ENCODE measurements around the gene TRPV3.
A peak's percentile ranks its signal among the peaks of the same experiment; 100 is the strongest.
"Not testable (repeated sequence)": the region's sequence is repeated elsewhere in the genome, so short reads cannot be mapped to it uniquely, and the experiment has no call there.

TRPV3 gene

GRCh38 chr17:3519472-3519871 is 38.1 kb downstream of the TRPV3 start:
- DNase-seq = not testable (repeated sequence)

- DNase-seq = no peak
These were observed 42.7 kb downstream of the TRPV3 start for GRCh38 chr17:3514873-3515272.

- DNase-seq = not testable (repeated sequence)
These were observed 43.4 kb downstream of the TRPV3 start for GRCh38 chr17:3514167-3514566.

- no peak for DNase-seq
These were observed 44.1 kb downstream of the TRPV3 start for GRCh38 chr17:3513305-3514035.

- no peak for DNase-seq
These were observed 45.0 kb downstream of the TRPV3 start for GRCh38 chr17:3512505-3513171.

- DNase-seq = no peak
These were observed 45.6 kb downstream of the TRPV3 start for GRCh38 chr17:3511852-3512504.

GRCh38 chr17:3510090-3510489 is 47.5 kb downstream of the TRPV3 start:
- DNase-seq = no peak

GRCh38 chr17:3507869-3508268 is 49.7 kb downstream of the TRPV3 start:
- DNase-seq = no peak

GRCh38 chr17:3507071-3507470 is 50.5 kb downstream of the TRPV3 start:
- no peak for DNase-seq

GRCh38 chr17:3506054-3506453 is 51.6 kb downstream of the TRPV3 start:
- no peak for DNase-seq

- DNase-seq = no peak
These were observed 52.6 kb downstream of the TRPV3 start for GRCh38 chr17:3505008-3505407.

GRCh38 chr17:3503285-3503684 is 54.3 kb downstream of the TRPV3 start:
- DNase-seq = no peak

- no peak for DNase-seq
These were observed 55.1 kb downstream of the TRPV3 start for GRCh38 chr17:3502466-3502865.

- DNase-seq = no peak
These were observed 56.3 kb downstream of the TRPV3 start for GRCh38 chr17:3501344-3501743.

GRCh38 chr17:3497101-3497500 is 60.5 kb downstream of the TRPV3 start:
- no peak for DNase-seq

- DNase-seq = no peak
These were observed 72.0 kb downstream of the TRPV3 start for GRCh38 chr17:3485481-3486068.

GRCh38 chr17:3482852-3483251 is 74.8 kb downstream of the TRPV3 start:
- DNase-seq = no peak

GRCh38 chr17:3479988-3480387 is 77.6 kb downstream of the TRPV3 start:
- DNase-seq = no peak

GRCh38 chr17:3475812-3476610 is 81.6 kb downstream of the TRPV3 start, which contains the start of gene ASPA:
Gene ASPA, plus strand, starts transcription at chr17:3475997. Its CDS starts 163 bp downstream, at chr17:3476160.
- DNase-seq = no peak

- DNase-seq = no peak
These were observed 82.3 kb downstream of the TRPV3 start for GRCh38 chr17:3475251-3475685.

GRCh38 chr17:3474212-3474611 is 83.4 kb downstream of the TRPV3 start:
- DNase-seq = peak; percentile 5

- DNase-seq = no peak
These were observed 85.5 kb downstream of the TRPV3 start for GRCh38 chr17:3472137-3472536.

GRCh38 chr17:3471599-3471998 is 86.0 kb downstream of the TRPV3 start, which contains the start of gene SPATA22:
Gene SPATA22, minus strand, starts transcription at chr17:3471819. Its CDS starts 2,494 bp downstream, at chr17:3469325.
- no peak for DNase-seq

Data from DMS79 (cell line).